H1 (cell line): ENCODE results near the gene OR2AG1. TPM values are rescaled to one million over a fixed set of nuclear protein-coding genes. Genes with fewer than 3 reads are reported as not detected.

Experiments
- CTCF ChIA-PET: fragments of 300-600 bp; sonication (Branson Sonifier 250); formaldehyde crosslinking; loops from one replicate; lab custom pipeline; 2021; ENCODE audit not compliant: partially characterized antibody; lab: Charles Lee
- POLR2A ChIA-PET: fragments of 300-600 bp; sonication (Branson Sonifier 250); formaldehyde crosslinking; loops from one replicate; lab custom pipeline; 2021; ENCODE audit warnings: inconsistent platforms; ENCODE audit not compliant: partially characterized antibody; lab: Charles Lee
- DNase-seq, 2 experiments: peaks; one replicate each; pipeline versions ENCODE4 v3.0.0 to v3.0.0-alpha.2; 2010 to 2022; ENCODE audit warnings: low spot score in 2 of 2, low read depth in 1 of 2, mixed read lengths in 1 of 2
- FAIRE-seq: peaks from 2 replicates; lab custom pipeline; 2011; peaks lifted over from hg19 to GRCh38; lab: Jason Lieb, UNC
- H2AFZ ChIP-seq: 2 replicates; pipeline ENCODE4 v1.8.1; 2012; ENCODE audit warnings: low read length, inconsistent platforms
- H2AK5ac ChIP-seq: 2 replicates; pipeline ENCODE4 v1.6.1; 2013; ENCODE audit warnings: low read depth, low read length
- H2BK120ac ChIP-seq: replicated peaks from 2 replicates; pipeline ENCODE3; 2013; ENCODE audit warnings: low read depth, low read length, inconsistent platforms
- H2BK12ac ChIP-seq: 2 replicates; pipeline ENCODE4 v1.6.1; 2013; ENCODE audit warnings: low read depth, low read length
- H2BK15ac ChIP-seq: 2 replicates; pipeline ENCODE4 v1.6.1; 2013; ENCODE audit warnings: low read length
- H2BK20ac ChIP-seq: 2 replicates; pipeline ENCODE4 v1.6.1; 2013; ENCODE audit warnings: low read length
- H2BK5ac ChIP-seq: 2 replicates; pipeline ENCODE4 v1.6.1; 2013; ENCODE audit warnings: low read depth, low read length
- H3K14ac ChIP-seq: 2 replicates; pipeline ENCODE4 v1.6.1; 2013; ENCODE audit warnings: inconsistent platforms; ENCODE audit not compliant: insufficient read length
- H3K18ac ChIP-seq: 2 replicates; pipeline ENCODE4 v1.6.1; 2013; ENCODE audit warnings: low read length; ENCODE audit errors: extremely low read depth
- H3K23ac ChIP-seq: 2 replicates; pipeline ENCODE4 v1.6.1; 2013; ENCODE audit warnings: inconsistent platforms; ENCODE audit not compliant: insufficient read length
- H3K23me2 ChIP-seq: 2 replicates; pipeline ENCODE4 v1.6.1; 2013; ENCODE audit warnings: low read depth, low read length
- H3K27ac ChIP-seq: 2 replicates; pipeline ENCODE4 v1.6.1; 2011; ENCODE audit warnings: low read depth, low read length, inconsistent platforms
- H3K27me3 ChIP-seq, 4 experiments: replicated peaks in 1 of 4; 1 replicate in 1 of 4; 2 replicates in 3 of 4; pipeline versions ENCODE4 v1.6.1 to v1.8.1; 2011 to 2013; ENCODE audit warnings: low read length in 3 of 4, mild to moderate bottlenecking in 3 of 4, inconsistent platforms in 2 of 4, mixed read lengths in 2 of 4, moderate library complexity in 1 of 4; ENCODE audit not compliant: control insufficient read depth in 3 of 4, insufficient read depth in 3 of 4; ENCODE audit errors: extremely low read depth in 1 of 4
- H3K36me3 ChIP-seq, 4 experiments: 2 replicates each; pipeline versions ENCODE4 v1.6.1 to v1.8.1; 2011 to 2013; ENCODE audit warnings: mild to moderate bottlenecking in 4 of 4, low read length in 3 of 4, moderate library complexity in 2 of 4, control low read depth in 1 of 4, inconsistent platforms in 1 of 4; ENCODE audit not compliant: insufficient read depth in 4 of 4, control insufficient read depth in 2 of 4
- H3K4ac ChIP-seq: replicated peaks from 2 replicates; pipeline ENCODE3; 2013; ENCODE audit warnings: low read length, low read depth, mixed read lengths, inconsistent platforms; ENCODE audit not compliant: insufficient read length
- H3K4me1 ChIP-seq, 4 experiments: replicated peaks in 1 of 4; 1 replicate in 1 of 4; 2 replicates in 3 of 4; pipeline versions ENCODE4 v1.6.1 to v1.8.1; 2011 to 2013; ENCODE audit warnings: low read length in 3 of 4, inconsistent platforms in 2 of 4, mixed read lengths in 1 of 4; ENCODE audit not compliant: insufficient read depth in 4 of 4, control insufficient read depth in 3 of 4
- H3K4me2 ChIP-seq, 2 experiments: 2 replicates each; pipeline versions ENCODE4 v1.6.1 to v1.8.1; 2011 to 2013; ENCODE audit warnings: low read depth in 2 of 2, low read length in 2 of 2, control low read depth in 1 of 2, inconsistent platforms in 1 of 2, mild to moderate bottlenecking in 1 of 2; ENCODE audit not compliant: insufficient read depth in 1 of 2
- H3K4me3 ChIP-seq, 4 experiments: fragments of 200-600, 300-600 bp in 1 of 4; sonication (generic), shearing (Covaris generic), sonication (Bioruptor Twin) in 1 of 4; 2 replicates each; pipeline versions ENCODE4 v1.5.1 to v1.8.1; 2011 to 2016; ENCODE audit warnings: low read length in 4 of 4, low read depth in 3 of 4, control low read depth in 2 of 4, inconsistent platforms in 2 of 4, mild to moderate bottlenecking in 2 of 4, mixed read lengths in 1 of 4, moderate library complexity in 1 of 4; ENCODE audit not compliant: insufficient read depth in 2 of 4; ENCODE audit errors: extremely low read depth in 1 of 4
- H3K56ac ChIP-seq: replicated peaks from 2 replicates; pipeline ENCODE3; 2013; ENCODE audit warnings: low read depth, mild to moderate bottlenecking, mixed read lengths, low read length, inconsistent platforms; ENCODE audit not compliant: insufficient read length
- H3K79me1 ChIP-seq: 2 replicates; pipeline ENCODE4 v1.6.1; 2013; ENCODE audit warnings: low read depth, low read length, control low read depth
- H3K79me2 ChIP-seq, 2 experiments: 2 replicates each; pipeline versions ENCODE4 v1.6.1 to v1.8.1; 2012 to 2013; ENCODE audit warnings: low read length in 2 of 2, mild to moderate bottlenecking in 2 of 2, inconsistent platforms in 1 of 2; ENCODE audit not compliant: insufficient read depth in 2 of 2, control insufficient read depth in 1 of 2
- H3K9ac ChIP-seq, 4 experiments: replicated peaks in 1 of 4; 1 replicate in 1 of 4; 2 replicates in 3 of 4; pipeline versions ENCODE4 v1.6.1 to v1.8.1; 2011 to 2013; ENCODE audit warnings: low read depth in 3 of 4, low read length in 3 of 4, control low read depth in 2 of 4, mild to moderate bottlenecking in 2 of 4, moderate library complexity in 2 of 4, inconsistent platforms in 1 of 4; ENCODE audit errors: extremely low read depth in 1 of 4
- H3K9me3 ChIP-seq, 2 experiments: 2 replicates each; pipeline versions ENCODE4 v1.6.1 to v1.8.1; 2012 to 2013; ENCODE audit warnings: mild to moderate bottlenecking in 2 of 2, moderate library complexity in 2 of 2, control low read depth in 1 of 2, inconsistent platforms in 1 of 2, low read depth in 1 of 2, low read length in 1 of 2, mixed read lengths in 1 of 2; ENCODE audit not compliant: insufficient read depth in 2 of 2
- H4K20me1 ChIP-seq, 2 experiments: replicated peaks in 1 of 2; 2 replicates each; pipeline versions ENCODE3 to v1.8.1; 2011 to 2013; ENCODE audit warnings: inconsistent platforms in 2 of 2, low read length in 2 of 2, mild to moderate bottlenecking in 1 of 2; ENCODE audit not compliant: insufficient read depth in 2 of 2, control insufficient read depth in 1 of 2
- H4K5ac ChIP-seq: 2 replicates; pipeline ENCODE4 v1.6.1; 2013; ENCODE audit warnings: low read length, low read depth, mixed read lengths, inconsistent platforms; ENCODE audit not compliant: insufficient read length
- H4K8ac ChIP-seq: 2 replicates; pipeline ENCODE4 v1.8.0; 2013; ENCODE audit warnings: mild to moderate bottlenecking, moderate library complexity, low read length, inconsistent platforms; ENCODE audit not compliant: insufficient read depth; ENCODE audit errors: extremely low read depth
- H4K91ac ChIP-seq: replicated peaks from 2 replicates; pipeline ENCODE3; 2013; ENCODE audit warnings: low read length, mixed read lengths, inconsistent platforms; ENCODE audit not compliant: insufficient read length
- ASH2L ChIP-seq: fragments of 200-600, 300-600 bp; sonication (generic); IDR thresholded peaks from one replicate; pipeline ENCODE4 v1.7.1; 2017; ENCODE audit warnings: low read length
- HDAC6 ChIP-seq: IDR thresholded peaks from one replicate; pipeline ENCODE4 v1.7.1; 2012; ENCODE audit warnings: low read depth, mild to moderate bottlenecking, inconsistent platforms, low read length, moderate library complexity
- RNF2 ChIP-seq: fragments of 200-900, 300-1000 bp; sonication (generic); IDR thresholded peaks from 2 replicates; pipeline ENCODE4 v1.7.1; 2016; ENCODE audit warnings: borderline replicate concordance, low read depth, mild to moderate bottlenecking, antibody characterized with exemption, low read length; ENCODE audit not compliant: poor library complexity, severe bottlenecking; ENCODE audit errors: missing control alignments
- TEAD4 ChIP-seq: IDR thresholded peaks from 2 replicates; pipeline ENCODE4 v1.6.1; 2012; ENCODE audit warnings: low read depth, low read length, inconsistent platforms, mixed read lengths
- WGBS, 2 experiments: shearing (Covaris generic) in 1 of 2; methylation state at CpG; one replicate each; pipeline versions ENCODE4 v1.1.6 to v1.1.7; 2013 to 2015; ENCODE audit warnings: low lambda C conversion rate in 2 of 2, mixed read lengths in 2 of 2, inconsistent platforms in 1 of 2, low coverage in 1 of 2, missing lambda C conversion rate in 1 of 2; ENCODE audit not compliant: insufficient replicate concordance in 2 of 2, insufficient coverage in 1 of 2, insufficient read length in 1 of 2; ENCODE audit errors: extremely low coverage in 1 of 2, missing lambda C conversion rate in 1 of 2; 5-methylcytosine and 5-hydroxymethylcytosine counted together
- polyA plus RNA-seq, 7 experiments: library from polyadenylated mRNA; depleted of rRNA in 3 of 7; stranded (reverse) in 5 of 7; unstranded in 2 of 7; fragments of >200 nt in 5 of 7; fragments of 200-250 nt in 2 of 7; gene quantifications; 1 replicate in 5 of 7; 2 replicates in 1 of 7; 4 replicates in 1 of 7; pipeline versions ENCODE4 v1.2.1 to v1.2.3, GENCODE V29; 2011 to 2013; ENCODE audit warnings: missing spikeins in 2 of 7, mixed read lengths in 2 of 7
- total RNA-seq: library from RNA; stranded (reverse); fragmentation: NEBNext Ultra II Directional; extraction: Animal tissue kit (Norgen Biotek cat#: 25700); gene quantifications from 2 replicates; pipeline ENCODE4 v1.2.1, GENCODE V29; 2021

The OR2AG1 gene
- total and polyA plus RNA-seq, 2 of the 8 experiments (the other 6 are each of a cell fraction or from before 2014, with no cell fraction given) = not detected

DNA sequence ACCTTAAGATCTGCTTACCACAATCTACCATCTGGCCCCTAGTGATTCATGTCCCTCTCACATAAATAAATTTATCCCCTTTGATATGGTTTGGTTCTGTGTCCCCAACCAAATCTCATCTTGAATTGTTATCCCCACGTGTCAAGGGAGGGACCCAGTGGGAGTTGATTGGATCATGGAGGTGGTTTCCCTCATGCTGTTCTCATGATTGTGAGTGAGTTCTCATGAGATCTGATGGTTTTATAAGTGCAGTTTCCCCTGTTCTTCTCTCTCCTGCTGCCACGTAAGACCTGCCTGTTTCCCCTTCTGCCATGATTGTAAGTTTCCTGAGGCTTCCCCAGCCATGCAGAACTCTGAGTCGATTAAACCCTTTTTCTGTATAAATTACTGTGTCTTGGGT is 48.2 kb upstream of the OR2AG1 start:
- no peak overlapping the region for H2BK15ac ChIP-seq
- no peak overlapping the region for H4K8ac ChIP-seq
- no peak overlapping the region for H2BK120ac ChIP-seq
- H2BK5ac ChIP-seq = no peak overlapping the region
- no peak overlapping the region for H2AFZ ChIP-seq
- H4K5ac ChIP-seq = no peak overlapping the region
- no peak overlapping the region for H4K91ac ChIP-seq
- H3K23ac ChIP-seq = no peak overlapping the region
- H4K20me1 ChIP-seq = no peaks in the 10 kb centered on the region
- no peak overlapping the region for H3K56ac ChIP-seq
- POLR2A ChIA-PET = no interaction called here
- H2AK5ac ChIP-seq = no peak overlapping the region
- H3K4me1 ChIP-seq = no peaks in the 10 kb centered on the region
- H3K9ac ChIP-seq = no peak overlapping the region
- no peak overlapping the region for H3K14ac ChIP-seq
- FAIRE-seq (no peak), DNase-seq (no peak)
- H3K79me2 ChIP-seq = no peaks in the 10 kb centered on the region
- H3K27ac ChIP-seq = no peak overlapping the region
- no peaks in the 10 kb centered on the region for H3K36me3 ChIP-seq
- no peak overlapping the region for H2BK12ac ChIP-seq
- 0 out of 4 replicates have a peak, but pooled peaks cover 0 to 3% of the 10 kb centered on the region in 2 experiments for H3K9me3 ChIP-seq
- H3K4me2 ChIP-seq = no peak overlapping the region
- no peaks in the 10 kb centered on the region for H3K79me1 ChIP-seq
- H3K23me2 ChIP-seq = no peaks in the 10 kb centered on the region
- H2BK20ac ChIP-seq = no peak overlapping the region
- no peaks in the 10 kb centered on the region for H3K27me3 ChIP-seq
- H3K4me3 ChIP-seq = no peak overlapping the region
- no peak for TF ChIP-seq RNF2
- TF ChIP-seq HDAC6 = no peak
- TF ChIP-seq ASH2L = no peak
- TF ChIP-seq TEAD4 = no peak
- H3K4ac ChIP-seq = no peak overlapping the region
- H3K18ac ChIP-seq = no peak overlapping the region
- WGBS, 2 experiments = 81% methylated on average over 3 of the region's 3 CpGs; no CpG with 5 or more reads in 1 of the 2 experiments
- CTCF ChIA-PET = interaction anchor here (7.8 kb wide), 1 partner anchor 21 kb away, joined by 110 read pairs; no protein-coding TSS in a partner anchor
